Endothelial cell of umbilical vein (primary cell): ENCODE data around the gene TBX20. TPM values are rescaled to one million over a fixed set of nuclear protein-coding genes. Genes with fewer than 3 reads are reported as not detected.

Source experiments
- BruUV-seq: library from RNA; stranded (reverse); fragments of 400-500 nt; replicated peaks from 2 replicates; lab custom pipeline; 2021; lab: Mats Ljungman, UMichigan
- CTCF ChIA-PET: fragments of 300-600, 350-600 bp; sonication (Branson Sonifier 250); formaldehyde crosslinking; loops from one replicate; lab custom pipeline; 2021; ENCODE audit warnings: antibody characterized with exemption, inconsistent platforms; lab: Charles Lee
- POLR2A ChIA-PET: fragments of 300-600, 350-600 bp; sonication (Branson Sonifier 250); formaldehyde crosslinking; loops from one replicate; lab custom pipeline; 2021; ENCODE audit warnings: antibody characterized with exemption, inconsistent platforms; lab: Charles Lee
- DNase-seq: peaks from one replicate; pipeline ENCODE4 v3.0.0-alpha.2; 2011; ENCODE audit warnings: low read depth, low spot score
- FAIRE-seq: peaks from 2 replicates; lab custom pipeline; 2011; peaks lifted over from hg19 to GRCh38; lab: Jason Lieb, UNC
- H2AFZ ChIP-seq: 2 replicates; pipeline ENCODE4 v1.6.0; 2012; ENCODE audit warnings: low read depth, low read length, control low read depth, inconsistent platforms
- H3K27ac ChIP-seq: 2 replicates; pipeline ENCODE4 v1.5.1; 2011; ENCODE audit warnings: low read depth, mild to moderate bottlenecking, control low read depth, low read length, moderate library complexity; ENCODE audit not compliant: insufficient read depth
- H3K27me3 ChIP-seq, 2 experiments: 2 replicates each; pipeline versions ENCODE4 v1.6.0 to v1.6.1; 2011; ENCODE audit warnings: low read length in 2 of 2, mixed read lengths in 1 of 2; ENCODE audit not compliant: control insufficient read depth in 2 of 2, insufficient read depth in 2 of 2
- H3K36me3 ChIP-seq, 2 experiments: 2 replicates in 1 of 2; 3 replicates in 1 of 2; pipeline ENCODE4 v1.5.1; 2011; ENCODE audit warnings: low read length in 2 of 2, mild to moderate bottlenecking in 1 of 2, moderate library complexity in 1 of 2; ENCODE audit not compliant: control insufficient read depth in 2 of 2, insufficient read depth in 2 of 2; ENCODE audit errors: extremely low read depth in 1 of 2
- H3K4me1 ChIP-seq: 3 replicates; pipeline ENCODE4 v1.5.1; 2011; ENCODE audit warnings: mild to moderate bottlenecking, low read length; ENCODE audit not compliant: control insufficient read depth, insufficient read depth; ENCODE audit errors: extremely low read depth
- H3K4me2 ChIP-seq: 2 replicates; pipeline ENCODE4 v1.6.1; 2011; ENCODE audit warnings: low read length, control low read depth, mixed read lengths; ENCODE audit not compliant: insufficient read depth
- H3K4me3 ChIP-seq, 3 experiments: fragments of 200-600 bp in 1 of 3; sonication (generic), shearing (Covaris generic) in 1 of 3; replicated peaks in 1 of 3; 2 replicates each; pipeline ENCODE4 v1.5.1; 2011 to 2016; ENCODE audit warnings: control low read depth in 3 of 3, low read length in 3 of 3, mild to moderate bottlenecking in 2 of 3, inconsistent platforms in 1 of 3, low read depth in 1 of 3, moderate library complexity in 1 of 3; ENCODE audit not compliant: insufficient read depth in 1 of 3
- H3K79me2 ChIP-seq: 2 replicates; pipeline ENCODE4 v1.6.0; 2012; ENCODE audit warnings: low read length, inconsistent platforms; ENCODE audit not compliant: control insufficient read depth, insufficient read depth
- H3K9ac ChIP-seq: replicated peaks from 2 replicates; pipeline ENCODE3; 2011; ENCODE audit warnings: low read length, control low read depth; ENCODE audit not compliant: insufficient read depth; ENCODE audit errors: extremely low read depth
- H3K9me1 ChIP-seq: replicated peaks from 3 replicates; pipeline ENCODE4 v1.6.0; 2011; ENCODE audit warnings: mild to moderate bottlenecking, low read length; ENCODE audit not compliant: control insufficient read depth, insufficient read depth; ENCODE audit errors: extremely low read depth
- H3K9me3 ChIP-seq: replicated peaks from 2 replicates; pipeline ENCODE4 v1.5.1; 2012; ENCODE audit warnings: low read length, inconsistent platforms; ENCODE audit not compliant: control insufficient read depth, insufficient read depth
- H4K20me1 ChIP-seq: replicated peaks from 2 replicates; pipeline ENCODE3; 2011; ENCODE audit warnings: mild to moderate bottlenecking, low read length; ENCODE audit not compliant: control insufficient read depth, insufficient read depth; ENCODE audit errors: extremely low read depth
- CTCF ChIP-seq, 2 donors: IDR thresholded peaks; 1 replicate in 1 of 2; 2 replicates in 1 of 2; pipeline ENCODE4 v1.5.1; 2011; ENCODE audit warnings: low read length in 2 of 2, mild to moderate bottlenecking in 2 of 2, moderate library complexity in 2 of 2, control low read depth in 1 of 2, inconsistent platforms in 1 of 2, low read depth in 1 of 2; ENCODE audit not compliant: insufficient read depth in 1 of 2; ENCODE audit errors: extremely low read depth in 1 of 2
- EZH2 ChIP-seq: IDR thresholded peaks from 2 replicates; pipeline ENCODE4 v1.6.1; 2012; ENCODE audit warnings: borderline replicate concordance, low read depth, mild to moderate bottlenecking, moderate library complexity, low read length, inconsistent platforms; ENCODE audit not compliant: severe bottlenecking
- FOS ChIP-seq: IDR thresholded peaks from 2 replicates; pipeline ENCODE4 v1.6.1; 2011; ENCODE audit warnings: mild to moderate bottlenecking, low read length, moderate library complexity, borderline replicate concordance; ENCODE audit not compliant: insufficient read depth
- GATA2 ChIP-seq: IDR thresholded peaks from 2 replicates; pipeline ENCODE4 v1.7.0; 2011; ENCODE audit warnings: low read depth, mild to moderate bottlenecking, moderate library complexity, mixed read lengths, low read length; ENCODE audit not compliant: insufficient read length, insufficient read depth
- JUN ChIP-seq: IDR thresholded peaks from 2 replicates; pipeline ENCODE4 v1.6.1; 2011; ENCODE audit warnings: borderline replicate concordance, low read depth; ENCODE audit not compliant: insufficient read length, insufficient read depth
- MAX ChIP-seq: IDR thresholded peaks from 2 replicates; pipeline ENCODE4 v1.6.1; 2011; ENCODE audit not compliant: insufficient read depth, insufficient read length
- MYC ChIP-seq: IDR thresholded peaks from one replicate; pipeline ENCODE4 v1.6.1; 2011; ENCODE audit warnings: mild to moderate bottlenecking, low read depth, low read length
- POLR2A ChIP-seq: IDR thresholded peaks from 2 replicates; pipeline ENCODE4 v1.6.1; 2012; ENCODE audit warnings: low read depth, mild to moderate bottlenecking, control low read depth, low read length
- POLR2AphosphoS5 ChIP-seq: IDR thresholded peaks from 2 replicates; pipeline ENCODE4 v1.6.1; 2012; ENCODE audit warnings: low read depth, mild to moderate bottlenecking, control low read depth, low read length, moderate library complexity; ENCODE audit not compliant: insufficient read depth
- dilution Hi-C: fragments of 300-500 bp; cut with MboI; formaldehyde crosslinking; loops from one replicate; pipeline ENCODE4 v1.15.0; 2019; ENCODE audit warnings: low sequenced_read_pairs; ENCODE audit not compliant: extremely low pct_ligation_motif_present
- intact Hi-C: fragments of 100-400 bp; cut with micrococcal nuclease; formaldehyde crosslinking; loops from one replicate; pipeline ENCODE4 v1.10.0; 2022
- polyA plus RNA-seq, 4 experiments: library from polyadenylated mRNA; depleted of rRNA in 3 of 4; stranded (reverse) in 3 of 4; unstranded in 1 of 4; fragments of >200 nt; gene quantifications; 2 replicates each; pipeline versions ENCODE4 v1.2.1 to v1.2.3, GENCODE V29; 2011 to 2012; ENCODE audit warnings: missing spikeins in 1 of 4
- total RNA-seq: library from RNA; stranded (reverse); gene quantifications from 2 replicates; pipeline ENCODE4 v1.2.3, GENCODE V29; 2021

Gene TBX20
- total and polyA plus RNA-seq, 2 donors (not counting 3 experiments of a cell fraction or from before 2014, with no cell fraction given) = not detected

DNA sequence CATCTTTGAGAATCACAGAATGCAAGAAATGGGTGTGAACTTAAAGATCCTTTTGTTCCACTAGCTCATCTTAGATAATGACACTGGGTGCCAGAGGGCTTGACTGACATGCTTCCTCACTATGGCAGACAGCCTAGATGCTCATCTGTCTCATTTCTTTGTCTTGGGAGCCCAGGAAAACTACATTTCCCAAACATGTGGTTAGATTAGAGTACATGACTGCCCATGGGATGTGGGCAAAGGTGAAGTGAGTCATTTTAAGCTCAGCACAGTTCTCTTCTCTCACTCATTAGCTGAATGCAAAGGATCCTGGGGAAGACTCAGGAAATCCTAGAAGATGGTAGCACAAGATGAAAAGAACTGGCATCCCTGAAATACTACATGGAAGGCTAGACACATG is 32.5 kb upstream of the TBX20 start:
- BruUV-seq = no TSS peak
- dilution Hi-C loops = no loop called here
- Histone ChIP-seq H3K36me3 (no peaks in the 10 kb centered on the region), H3K79me2 (no peaks in the 10 kb centered on the region), H3K9me3 (no peaks in the 10 kb centered on the region), H3K4me2 (no peak overlapping the region), H3K4me1 (no peaks in the 10 kb centered on the region), H4K20me1 (no peaks in the 10 kb centered on the region), H3K27ac (no peak overlapping the region), H3K9ac (no peak overlapping the region), H3K4me3 (no peak overlapping the region), H3K27me3 (no peaks in the 10 kb centered on the region), H2AFZ (no peak overlapping the region), H3K9me1 (no peaks in the 10 kb centered on the region)
- DNase-seq = no peak
- POLR2A ChIA-PET = no interaction called here
- FAIRE-seq = no peak
- TF ChIP-seq MYC (no peak), EZH2 (no peak), GATA2 (no peak), MAX (no peak), POLR2AphosphoS5 (no peak), CTCF (IDR thresholded peaks at IDR 0.05; ENCODE audit: extremely low read depth in 1 of 2, insufficient read depth in 1 of 2, low read depth in 1 of 2, low read length in 2 of 2) (no peak), FOS (no peak), JUN (no peak), POLR2A (no peak)
- CTCF ChIA-PET = interaction anchor here (1.3 kb wide), 1 partner anchor 138 kb away, joined by 5 read pairs; no protein-coding TSS in a partner anchor
- intact Hi-C loops = no loop called here
